CD4-positive, alpha-beta T cell treated with Interferon gamma for 1 hour (primary cell): ENCODE measurements around the gene TSSK3.

ENCODE experiments used
- DNase-seq: peaks from one replicate; pipeline ENCODE4 v3.0.0-alpha.2; 2020

TSSK3 gene, protein sequence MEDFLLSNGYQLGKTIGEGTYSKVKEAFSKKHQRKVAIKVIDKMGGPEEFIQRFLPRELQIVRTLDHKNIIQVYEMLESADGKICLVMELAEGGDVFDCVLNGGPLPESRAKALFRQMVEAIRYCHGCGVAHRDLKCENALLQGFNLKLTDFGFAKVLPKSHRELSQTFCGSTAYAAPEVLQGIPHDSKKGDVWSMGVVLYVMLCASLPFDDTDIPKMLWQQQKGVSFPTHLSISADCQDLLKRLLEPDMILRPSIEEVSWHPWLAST

DNA sequence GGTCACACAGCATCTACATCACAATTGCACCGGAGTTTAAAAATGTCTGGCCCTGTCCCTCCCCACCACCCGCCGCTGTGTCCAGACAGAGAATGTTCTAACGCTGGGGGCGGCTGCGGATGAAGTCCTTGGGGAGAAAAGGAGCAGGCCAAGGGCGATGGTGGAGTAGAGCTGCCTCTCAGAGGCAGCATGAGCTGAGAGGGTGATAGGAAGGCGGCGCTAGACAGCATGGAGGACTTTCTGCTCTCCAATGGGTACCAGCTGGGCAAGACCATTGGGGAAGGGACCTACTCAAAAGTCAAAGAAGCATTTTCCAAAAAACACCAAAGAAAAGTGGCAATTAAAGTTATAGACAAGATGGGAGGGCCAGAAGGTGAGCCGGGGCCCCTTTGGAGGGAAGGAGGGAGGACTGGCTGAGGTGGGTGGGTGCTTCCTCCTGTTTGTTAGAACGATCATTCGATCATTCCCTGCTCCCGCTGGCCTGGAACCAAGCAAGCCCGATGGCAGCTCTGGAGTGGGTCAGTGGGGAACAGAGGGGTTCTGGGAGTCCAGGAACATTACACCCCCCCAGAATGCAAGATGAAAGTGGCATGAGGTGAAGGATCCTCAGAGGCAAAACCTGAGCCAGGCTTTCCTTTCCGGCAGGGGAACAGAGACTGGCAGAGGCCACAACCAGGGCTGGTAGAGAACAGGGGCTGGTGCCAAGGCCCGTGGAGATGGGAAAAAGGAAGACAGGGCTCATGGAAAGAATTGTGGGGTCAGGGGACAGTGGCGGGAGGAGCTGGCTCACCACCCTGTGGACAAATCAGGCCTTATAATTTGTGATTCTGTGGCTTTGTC lies at the start of gene TSSK3, which contains the start of gene FAM229A:
Gene TSSK3 (plus strand): TSS at position 66 of the 840 bp plus-strand sequence. CDS start 163 bp downstream, at position 229.
Gene FAM229A (minus strand): TSS at position 12 of the 840 bp plus-strand sequence. CDS start 394 bp downstream, outside the sequence.
- no peak for DNase-seq

DNA sequence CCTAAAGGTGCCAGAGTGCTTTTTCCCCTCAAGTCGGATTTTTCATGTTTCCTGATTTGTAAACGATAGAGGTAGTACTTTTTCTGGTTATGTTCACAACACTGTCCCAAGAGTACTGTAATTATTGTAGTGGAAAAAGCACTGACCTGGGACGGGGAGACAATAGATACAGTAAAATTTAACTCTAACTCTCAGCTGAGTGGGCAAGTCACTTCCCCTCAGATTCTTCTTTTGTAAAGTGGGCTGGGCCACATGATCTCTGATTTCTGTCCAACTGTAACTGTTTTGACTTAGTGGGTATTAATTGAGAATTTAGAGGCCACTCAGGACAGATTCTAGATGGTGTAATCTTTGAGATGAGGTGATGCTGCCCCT lies 45.4 kb upstream of the TSSK3 start:
- no peak for DNase-seq

DNA sequence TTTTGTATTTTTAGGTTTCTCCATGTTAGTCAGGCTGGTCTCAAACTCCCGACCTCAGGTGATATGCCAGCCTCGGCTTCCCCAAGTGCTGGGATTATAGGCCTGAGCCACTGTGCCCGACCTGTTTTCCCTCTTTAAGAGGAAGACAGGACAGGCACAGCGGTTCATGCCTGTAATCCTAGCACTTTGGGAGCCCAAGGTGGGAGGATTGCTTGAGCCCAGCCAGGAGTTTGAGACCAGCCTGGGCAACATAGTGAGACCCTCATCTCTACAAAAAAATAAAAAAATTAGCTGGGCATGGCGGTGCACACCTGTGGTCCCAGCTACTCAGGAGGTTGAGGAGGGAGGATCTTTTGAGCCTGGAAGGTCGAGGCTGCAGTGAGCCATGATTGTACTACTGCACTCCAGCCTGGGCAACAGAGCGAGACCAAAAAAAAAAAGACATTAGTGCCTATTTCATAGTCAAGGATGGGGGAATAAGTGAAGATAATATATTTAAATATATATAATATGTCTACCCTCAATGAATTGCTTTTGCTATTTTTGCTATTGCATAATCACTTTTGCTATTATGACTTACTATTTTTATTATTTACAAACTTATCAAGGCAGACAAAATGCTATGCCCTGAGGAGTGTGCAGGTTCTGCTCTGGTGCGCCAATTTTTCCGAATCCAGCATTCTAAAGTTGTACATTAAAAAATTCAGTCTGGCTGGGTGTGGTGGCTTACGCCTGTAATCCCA lies 44.0 kb upstream of the TSSK3 start:
- DNase-seq = no peak

DNA sequence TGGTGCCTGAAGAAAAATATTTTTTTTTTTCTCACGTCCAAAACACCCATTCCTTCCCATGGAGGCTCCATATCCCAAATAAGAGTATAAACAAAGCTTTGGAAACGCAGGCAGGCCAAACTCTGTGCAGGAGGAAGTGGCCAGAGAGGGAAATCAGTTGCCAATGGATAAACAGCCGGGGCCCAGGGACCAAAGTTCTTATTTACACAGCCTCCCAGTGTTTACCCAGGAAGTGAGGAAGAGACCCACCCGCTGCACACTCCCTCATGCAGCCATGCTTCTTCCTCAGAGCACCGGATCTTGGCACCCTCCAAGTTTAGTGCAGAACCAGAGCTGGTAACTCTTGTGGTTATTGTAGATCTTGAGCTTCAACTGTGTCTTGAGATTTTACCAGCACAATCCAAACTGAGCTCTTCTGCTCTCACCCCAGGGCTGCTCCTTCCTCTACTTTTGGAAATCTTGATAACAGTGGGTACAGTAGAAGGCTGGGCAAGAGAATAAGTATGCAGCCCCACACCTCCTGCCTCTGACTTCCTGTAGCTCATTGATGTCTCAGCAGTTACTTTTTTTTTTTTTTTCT lies 40.5 kb upstream of the TSSK3 start:
- no peak for DNase-seq

DNA sequence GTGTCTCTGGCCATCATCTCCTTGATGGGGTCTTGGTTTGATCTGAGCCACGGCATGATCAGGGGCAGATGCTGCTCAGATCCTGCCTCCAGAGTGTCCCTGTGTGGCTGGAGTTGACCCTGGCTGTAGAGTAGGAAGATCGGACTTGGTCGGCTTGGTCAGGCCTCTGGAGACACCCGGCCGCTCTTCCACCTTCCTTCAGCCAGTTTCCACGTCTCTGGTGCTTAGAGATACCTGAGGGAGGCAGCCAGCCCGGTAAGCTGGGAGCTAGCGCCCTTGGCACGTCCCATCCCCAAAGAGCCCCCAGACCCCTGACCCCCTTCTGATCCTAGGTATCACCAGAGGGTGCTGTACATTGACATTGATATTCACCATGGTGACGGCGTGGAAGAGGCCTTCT lies 35.1 kb upstream of the TSSK3 start:
- DNase-seq = no peak

DNA sequence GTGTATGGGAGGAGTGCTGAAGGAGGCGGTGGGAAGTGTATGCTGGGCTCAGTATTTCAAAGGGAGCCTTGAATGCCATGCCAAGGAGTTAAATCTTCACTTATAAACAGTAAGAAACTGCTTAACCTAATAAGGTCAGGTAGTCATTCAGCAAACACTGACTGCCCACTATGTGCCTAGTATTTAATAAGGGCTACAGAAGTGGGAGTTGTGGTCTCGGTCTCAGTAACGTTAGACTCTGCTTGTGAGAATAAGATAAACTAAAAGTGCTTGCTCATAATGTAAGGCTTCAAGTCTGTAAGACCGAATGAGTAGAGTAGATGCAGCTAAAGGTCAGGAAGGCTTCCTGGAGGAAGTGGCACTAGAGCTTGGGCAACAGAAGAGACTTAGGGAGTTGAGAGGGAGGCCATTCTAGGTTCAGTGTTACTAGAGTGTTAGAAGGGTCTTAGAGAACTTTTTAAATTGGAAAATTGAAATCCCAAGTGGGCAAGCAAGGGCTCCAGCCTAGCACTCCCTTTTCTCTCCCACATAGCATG lies 32.3 kb upstream of the TSSK3 start:
- DNase-seq = no peak

DNA sequence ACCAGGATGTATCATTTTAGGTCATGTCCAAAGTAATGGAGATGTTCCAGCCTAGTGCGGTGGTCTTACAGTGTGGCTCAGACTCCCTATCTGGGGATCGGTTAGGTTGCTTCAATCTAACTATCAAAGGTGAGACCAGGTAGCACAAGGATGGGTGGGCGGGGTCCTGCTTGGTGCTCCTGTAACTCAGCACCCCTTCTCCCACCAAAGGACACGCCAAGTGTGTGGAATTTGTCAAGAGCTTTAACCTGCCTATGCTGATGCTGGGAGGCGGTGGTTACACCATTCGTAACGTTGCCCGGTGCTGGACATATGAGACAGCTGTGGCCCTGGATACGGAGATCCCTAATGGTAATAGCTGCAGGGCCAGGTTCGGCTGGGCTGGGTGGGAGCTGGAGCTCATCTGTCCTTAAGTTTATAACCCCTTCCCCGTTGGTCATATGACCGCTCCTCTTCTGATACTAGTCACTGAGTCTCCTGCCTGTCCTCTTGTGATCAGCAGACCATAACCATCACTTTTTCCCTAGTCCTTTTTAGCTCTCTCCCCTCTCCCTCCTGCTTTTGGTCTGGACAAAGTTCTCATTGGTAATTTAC lies 31.7 kb upstream of the TSSK3 start:
- no peak for DNase-seq

DNA sequence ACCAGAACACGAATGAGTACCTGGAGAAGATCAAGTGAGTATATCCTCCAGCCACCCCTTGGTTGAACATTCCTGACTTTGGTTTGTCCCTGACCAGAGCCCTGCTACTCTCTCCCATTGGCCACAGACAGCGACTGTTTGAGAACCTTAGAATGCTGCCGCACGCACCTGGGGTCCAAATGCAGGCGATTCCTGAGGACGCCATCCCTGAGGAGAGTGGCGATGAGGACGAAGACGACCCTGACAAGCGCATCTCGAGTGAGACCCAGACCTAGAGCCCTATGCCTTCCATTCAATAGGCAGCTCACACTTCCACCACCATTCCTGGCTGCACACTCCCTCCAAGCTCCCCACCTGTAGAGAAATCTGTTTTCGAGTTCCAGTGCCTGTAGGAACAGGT lies 30.8 kb upstream of the TSSK3 start:
- DNase-seq = no peak

DNA sequence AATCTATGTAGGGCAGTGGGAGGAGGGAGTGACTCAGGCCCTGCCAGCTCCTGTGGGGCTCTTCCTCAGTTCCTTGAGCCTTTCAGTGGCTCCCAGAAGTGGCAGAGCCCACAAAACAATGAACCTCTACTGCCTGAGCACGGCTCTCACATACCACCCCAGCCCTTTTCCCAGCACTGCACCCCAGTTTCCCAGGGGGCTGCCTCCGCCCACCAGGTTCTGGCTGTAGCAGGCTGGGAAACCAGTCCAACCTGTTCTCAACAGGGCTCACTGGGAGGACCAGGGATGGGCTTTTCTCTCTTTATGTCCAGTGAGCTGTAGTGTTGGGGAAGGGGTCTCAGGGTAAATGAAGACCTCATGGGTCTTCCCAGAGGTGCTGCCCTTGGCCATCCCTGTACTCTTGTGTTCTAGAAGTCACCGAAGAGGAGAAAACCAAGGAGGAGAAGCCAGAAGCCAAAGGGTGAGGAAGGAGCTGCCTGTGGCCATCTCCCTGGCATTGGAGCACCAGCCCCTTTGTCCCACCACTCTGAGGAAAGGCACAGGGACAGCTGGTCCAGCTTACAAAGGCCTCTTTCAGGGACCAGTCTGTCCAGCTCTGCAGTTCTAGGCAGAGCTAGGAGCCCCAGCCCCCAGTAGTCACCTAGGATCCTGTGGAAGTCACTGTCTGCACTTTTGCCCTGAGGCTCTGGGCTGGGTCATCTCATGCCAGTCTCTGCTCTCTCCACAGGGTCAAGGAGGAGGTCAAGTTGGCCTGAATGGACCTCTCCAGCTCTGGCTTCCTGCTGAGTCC lies 29.9 kb upstream of the TSSK3 start:
- DNase-seq = no peak

DNA sequence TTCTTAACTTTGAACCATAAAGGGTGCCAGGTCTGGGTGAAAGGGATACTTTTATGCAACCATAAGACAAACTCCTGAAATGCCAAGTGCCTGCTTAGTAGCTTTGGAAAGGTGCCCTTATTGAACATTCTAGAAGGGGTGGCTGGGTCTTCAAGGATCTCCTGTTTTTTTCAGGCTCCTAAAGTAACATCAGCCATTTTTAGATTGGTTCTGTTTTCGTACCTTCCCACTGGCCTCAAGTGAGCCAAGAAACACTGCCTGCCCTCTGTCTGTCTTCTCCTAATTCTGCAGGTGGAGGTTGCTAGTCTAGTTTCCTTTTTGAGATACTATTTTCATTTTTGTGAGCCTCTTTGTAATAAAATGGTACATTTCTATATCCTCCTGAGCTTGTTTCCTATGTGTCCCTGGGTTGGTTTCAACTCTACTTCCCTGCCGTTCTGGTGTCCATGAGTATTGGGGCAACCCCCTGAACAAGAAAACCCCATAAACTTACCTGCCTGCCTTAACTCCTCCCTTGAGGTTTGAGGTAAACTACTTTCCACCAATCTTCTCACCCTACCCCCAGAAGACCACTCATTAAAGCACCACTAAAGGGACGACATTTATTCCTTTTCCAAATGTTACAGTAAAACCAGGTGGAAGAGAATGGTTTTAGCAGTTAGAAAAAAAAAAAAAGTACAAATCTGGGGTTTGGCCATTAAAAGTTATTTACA lies 28.9 kb upstream of the TSSK3 start:
- no peak for DNase-seq

DNA sequence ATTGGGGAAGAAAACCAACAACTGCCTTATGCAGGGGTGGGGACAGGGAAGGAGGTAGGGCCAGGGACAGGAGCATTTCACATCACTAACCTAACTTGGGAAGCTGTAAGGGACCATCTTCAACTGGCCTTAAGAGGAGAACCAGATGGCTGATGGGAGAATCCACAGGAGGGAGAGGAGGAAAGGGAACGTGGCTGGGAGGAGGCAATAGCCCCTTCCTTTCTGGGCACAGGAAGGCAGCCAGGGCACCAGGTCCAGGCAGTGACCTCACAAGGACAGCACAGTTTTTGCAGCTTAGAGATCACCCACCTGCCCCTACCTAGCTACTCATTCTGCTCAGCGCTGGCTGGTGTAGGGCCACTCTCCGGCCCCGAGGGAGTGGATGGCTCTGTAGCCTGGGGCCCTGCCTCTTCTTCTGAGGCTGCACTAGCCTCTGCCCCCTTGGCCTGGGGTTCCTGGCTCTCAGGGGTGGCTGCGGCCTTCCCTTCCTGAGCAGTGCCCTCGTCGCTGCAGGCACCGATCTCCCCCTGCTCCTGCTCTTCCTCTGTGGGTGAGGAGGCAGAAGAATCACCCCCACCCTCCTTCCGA lies 28.0 kb upstream of the TSSK3 start:
- DNase-seq = no peak

DNA sequence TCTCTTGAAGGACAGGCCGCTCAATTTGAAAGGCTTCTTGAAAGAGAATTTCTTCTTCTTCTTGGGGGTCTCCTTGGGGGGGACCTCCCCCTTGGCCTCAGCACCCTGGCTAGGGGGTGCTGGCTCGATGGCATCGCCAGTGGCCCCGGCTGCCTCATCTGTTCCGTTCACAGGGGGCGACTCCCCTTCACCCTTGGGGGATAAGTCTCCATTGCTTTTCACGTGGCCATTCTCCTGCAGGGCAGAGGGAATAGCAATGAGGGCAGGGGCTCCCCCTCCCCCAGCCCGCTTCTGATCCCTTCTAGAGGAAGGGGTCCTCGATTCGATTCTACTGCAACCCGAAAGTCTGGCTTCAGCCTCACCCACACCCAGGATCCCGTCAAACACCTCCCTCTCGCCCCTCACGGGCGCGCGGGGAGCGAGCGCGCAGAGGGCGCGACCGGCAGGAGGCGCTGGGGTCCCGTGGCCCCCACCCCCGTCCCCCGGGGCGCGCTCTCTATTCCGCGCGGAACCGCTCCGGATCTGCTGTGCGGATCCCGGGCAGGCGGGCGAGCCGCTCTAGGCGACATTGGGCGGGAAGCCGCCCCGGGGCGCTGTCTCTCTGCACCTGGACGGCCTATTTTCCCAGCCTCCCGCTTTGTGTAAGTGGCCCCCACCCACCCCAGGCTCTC lies 27.3 kb upstream of the TSSK3 start:
- peak; percentile 70 for DNase-seq

DNA sequence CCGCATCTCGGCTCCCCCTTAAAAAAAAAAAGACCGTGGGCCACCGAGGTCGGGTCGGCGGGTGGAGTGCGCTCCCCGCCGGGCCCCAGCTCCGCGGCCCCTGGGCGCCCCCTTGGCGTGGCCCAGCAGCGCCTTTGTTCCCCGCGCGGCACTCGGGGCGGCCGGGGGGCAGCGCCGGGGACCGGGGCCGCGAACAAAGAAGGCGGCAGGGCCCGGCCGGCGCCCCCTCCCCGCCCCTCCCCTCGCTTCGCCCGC lies 26.9 kb upstream of the TSSK3 start:
- DNase-seq = no peak

DNA sequence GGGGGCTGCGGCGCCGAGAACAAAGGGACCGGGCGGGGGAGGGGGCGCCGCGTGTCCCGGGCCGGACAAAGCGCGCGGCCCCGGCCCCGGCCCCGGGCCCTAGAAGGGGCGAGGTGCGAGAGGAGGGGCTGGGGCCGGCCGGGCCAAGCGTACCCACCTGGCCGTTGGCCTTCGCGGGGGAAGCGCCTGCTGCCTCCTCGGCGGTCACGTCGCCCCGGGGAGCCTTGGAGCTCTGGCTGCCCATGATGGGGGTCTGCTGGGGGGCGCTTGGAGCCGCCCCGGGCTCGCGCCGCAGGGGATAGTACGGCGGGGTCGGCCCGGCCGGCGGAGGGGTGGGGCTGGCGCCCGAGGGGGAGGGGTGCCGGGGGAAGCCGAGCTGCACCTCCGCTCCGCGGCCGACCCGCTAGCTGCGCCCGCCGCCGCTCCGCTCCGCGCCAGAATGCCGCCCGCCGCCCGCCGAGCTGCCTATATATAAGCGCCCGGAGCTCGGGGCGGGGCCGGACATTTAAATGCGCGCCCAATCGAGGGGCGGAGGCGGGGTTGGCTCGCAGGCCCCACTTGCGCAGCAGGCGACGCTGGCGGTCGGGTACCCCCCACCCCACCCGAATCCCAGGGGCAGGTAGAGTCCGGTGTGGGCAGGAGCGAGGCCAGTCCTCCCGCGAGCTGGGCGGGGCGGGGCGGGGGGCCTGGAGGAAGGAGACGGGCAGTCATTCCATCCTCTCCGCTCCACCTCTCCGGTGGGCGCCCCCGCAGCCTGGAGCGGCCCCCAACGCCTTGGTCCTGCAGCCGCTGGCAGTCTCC lies 26.3 kb upstream of the TSSK3 start, which contains the start of gene MARCKSL1:
Gene MARCKSL1 (minus strand): TSS at position 444 of the 801 bp plus-strand sequence. CDS start 200 bp downstream, at position 244.
- DNase-seq = peak; percentile 86

DNA sequence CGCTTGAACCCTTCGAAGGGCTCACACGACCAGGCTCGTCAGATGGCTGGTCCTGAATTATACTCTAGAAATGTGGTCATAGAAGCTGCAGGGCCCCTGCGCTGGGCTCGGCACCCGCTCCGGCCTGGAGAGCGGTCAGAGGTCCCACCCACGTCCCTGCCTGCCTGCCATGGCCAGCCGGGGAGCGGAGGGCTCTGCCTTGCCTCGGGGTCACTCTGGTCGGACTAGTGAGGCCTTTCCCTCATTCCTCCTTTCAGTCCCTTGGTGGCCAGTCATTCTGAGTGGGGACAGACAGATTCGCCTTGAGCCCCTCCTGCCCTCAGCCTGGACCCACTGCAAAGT lies 25.8 kb upstream of the TSSK3 start:
- DNase-seq = no peak

DNA sequence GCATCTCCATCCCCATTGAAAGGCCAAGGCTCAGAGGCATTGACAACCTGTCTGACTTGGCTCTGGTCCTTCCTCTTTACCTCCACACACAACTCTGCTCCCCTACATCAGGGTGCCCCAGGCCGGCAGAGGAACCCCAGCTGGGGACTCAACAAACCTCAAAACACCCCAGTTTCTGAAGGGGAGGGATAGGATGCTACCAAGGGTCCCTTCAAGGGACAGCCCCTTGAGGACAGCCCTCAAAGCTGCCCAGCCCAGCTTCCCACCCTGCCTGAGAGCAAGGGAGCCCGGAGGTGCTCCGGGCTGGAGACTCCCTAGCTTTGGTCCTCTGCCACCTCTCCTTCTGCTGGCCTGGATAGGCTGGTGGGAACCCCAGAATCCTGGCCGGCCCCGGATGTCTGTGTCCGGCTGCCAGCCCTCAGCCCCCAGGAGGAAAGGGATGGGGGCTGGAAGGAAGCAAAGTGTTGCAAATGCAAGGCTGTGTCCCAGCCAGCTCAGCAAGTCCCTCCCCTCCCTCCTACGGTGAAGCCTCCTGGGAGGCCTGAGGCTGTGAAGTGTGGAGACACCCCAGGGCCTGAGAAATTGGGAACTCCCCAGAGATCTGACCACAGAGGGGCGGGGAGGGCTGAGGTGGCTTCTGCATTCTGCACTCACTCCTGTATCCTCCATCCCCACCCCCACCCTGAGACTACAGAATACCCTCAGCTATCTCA lies 25.2 kb upstream of the TSSK3 start:
- peak; percentile 85 for DNase-seq

DNA sequence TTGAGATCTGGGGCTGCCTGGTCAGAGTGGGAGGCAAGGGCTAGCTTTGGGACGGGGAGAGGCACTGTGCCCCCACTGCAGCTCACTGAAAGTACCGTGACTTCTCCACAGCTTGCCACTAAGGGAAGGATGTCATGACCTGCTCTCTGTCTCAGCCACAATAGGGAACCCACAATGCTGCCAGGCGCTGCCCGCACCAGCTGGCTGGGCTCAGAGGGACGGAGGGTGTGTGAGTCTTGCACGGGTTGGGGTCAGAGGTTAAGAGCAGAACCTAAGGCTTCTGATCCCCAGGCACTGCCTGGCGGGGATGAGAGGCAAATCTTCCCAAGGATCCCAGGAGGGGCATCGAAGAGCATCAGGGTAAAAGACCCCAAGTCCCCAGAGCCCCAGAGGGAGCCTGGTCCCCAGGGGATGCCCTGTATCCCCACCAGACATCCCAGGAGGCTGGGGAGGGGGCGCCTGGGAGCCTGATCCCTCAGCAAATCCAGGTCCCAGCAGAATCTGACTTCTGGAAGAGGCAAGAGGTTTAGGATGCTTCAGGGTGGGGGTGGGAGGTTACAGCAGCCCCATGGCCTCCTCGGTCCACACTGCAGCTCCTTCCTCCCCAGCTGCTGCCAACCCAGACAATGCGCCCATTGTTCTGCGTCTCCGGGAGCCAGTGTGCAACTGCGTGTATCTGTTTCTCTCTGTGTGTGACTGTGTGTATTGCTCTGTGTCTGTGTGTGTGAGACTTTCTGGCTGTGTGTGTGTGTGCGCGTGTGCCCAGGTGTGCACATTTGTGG lies 24.3 kb upstream of the TSSK3 start:
- DNase-seq = peak; percentile 74

DNA sequence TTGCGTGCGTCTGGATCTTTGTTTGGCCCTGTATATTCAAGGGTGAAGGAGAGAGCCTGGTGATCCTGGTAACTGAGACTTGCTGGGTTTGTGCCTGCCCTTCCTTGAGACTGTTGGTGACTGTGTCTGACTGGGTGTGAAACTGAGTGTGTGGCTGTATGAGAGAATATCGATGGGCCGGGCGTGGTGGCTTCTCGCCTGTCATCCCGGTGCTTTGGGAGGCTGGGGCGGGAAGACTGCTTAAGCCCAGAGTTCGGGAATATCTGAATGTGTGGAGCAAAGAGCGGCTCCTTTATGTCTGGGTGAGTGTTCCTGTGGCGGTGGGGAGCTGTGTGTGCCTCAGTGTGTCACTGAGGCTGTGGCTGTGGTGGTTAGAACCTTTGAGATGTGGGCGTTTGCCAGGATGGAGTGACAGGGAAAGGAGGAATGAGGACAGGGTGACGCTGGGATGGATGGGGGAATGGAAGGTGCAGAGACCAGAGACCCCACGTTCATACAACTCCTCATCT lies 23.6 kb upstream of the TSSK3 start:
- no peak for DNase-seq
